ENCODE measurements around the gene GNAS.

The GNAS gene

GRCh38 chr20:58837717-58838116, 14.8 kb upstream of the GNAS start:
- Histone ChIP-seq H3K36me3 (replicated peaks) (no peaks in the 10 kb centered on the region), H3K27me3 (ENCODE audit: low read depth) (peaks cover 47% of the 10 kb centered on the region), H3K9me3 (no peaks in the 10 kb centered on the region), H3K4me3 (no peak overlapping the region), H3K4me1 (no peaks in the 10 kb centered on the region)
- DNase-seq (ENCODE audit: low spot score in 2 of 2), result no peak
- in situ Hi-C loops (cut with MboI; ENCODE audit: low sequenced_read_pairs), result loop anchor here (5.0 to 10.0 kb wide), 2 partner anchors 355 to 593 kb away; no protein-coding TSS in a partner anchor

GRCh38 chr20:58838174-58838573, 14.3 kb upstream of the GNAS start:
- Histone ChIP-seq H3K9me3 (no peaks in the 10 kb centered on the region), H3K4me3 (no peak overlapping the region), H3K36me3 (replicated peaks) (no peaks in the 10 kb centered on the region), H3K4me1 (no peaks in the 10 kb centered on the region), H3K27me3 (ENCODE audit: low read depth) (peaks cover 45% of the 10 kb centered on the region)
- no peak for DNase-seq (ENCODE audit: low spot score in 2 of 2)
- in situ Hi-C loops (cut with MboI; ENCODE audit: low sequenced_read_pairs), result loop anchor here (5.0 to 10.0 kb wide), 2 partner anchors 356 to 593 kb away; no protein-coding TSS in a partner anchor

- peaks cover 51% of the 10 kb centered on the region for H3K27me3 ChIP-seq (ENCODE audit: low read depth)
- in situ Hi-C loops (cut with MboI; ENCODE audit: low sequenced_read_pairs), result loop anchor here (5.0 to 10.0 kb wide), 2 partner anchors 357 to 595 kb away; no protein-coding TSS in a partner anchor
- H3K4me1 ChIP-seq, result no peaks in the 10 kb centered on the region
- no peaks in the 10 kb centered on the region for H3K36me3 ChIP-seq (replicated peaks)
- H3K4me3 ChIP-seq, result 0 out of 2 replicates have a peak overlapping the region, but pooled peaks have one; percentile 8
- DNase-seq (ENCODE audit: low spot score in 2 of 2), result peak; percentile 49 to 86
- no peaks in the 10 kb centered on the region for H3K9me3 ChIP-seq
These were observed 13.0 kb upstream of the GNAS start for GRCh38 chr20:58839474-58839874.

GRCh38 chr20:58839991-58840747, 12.3 kb upstream of the GNAS start:
- Histone ChIP-seq H3K27me3 (ENCODE audit: low read depth) (peaks cover 49% of the 10 kb centered on the region), H3K4me1 (no peaks in the 10 kb centered on the region), H3K36me3 (replicated peaks) (no peaks in the 10 kb centered on the region), H3K4me3 (no peak overlapping the region), H3K9me3 (no peaks in the 10 kb centered on the region)
- in situ Hi-C loops (cut with MboI; ENCODE audit: low sequenced_read_pairs), result loop anchor here (5.0 to 10.0 kb wide), 2 partner anchors 358 to 595 kb away; no protein-coding TSS in a partner anchor
- no peak for DNase-seq (ENCODE audit: low spot score in 2 of 2)

GRCh38 chr20:58840816-58841538, 11.5 kb upstream of the GNAS start:
- Histone ChIP-seq H3K4me3 (no peak overlapping the region), H3K27me3 (ENCODE audit: low read depth) (peaks cover 52% of the 10 kb centered on the region), H3K4me1 (no peaks in the 10 kb centered on the region), H3K9me3 (no peaks in the 10 kb centered on the region), H3K36me3 (replicated peaks) (no peaks in the 10 kb centered on the region)
- in situ Hi-C loops (cut with MboI; ENCODE audit: low sequenced_read_pairs), result no loop called here
- no peak for DNase-seq (ENCODE audit: low spot score in 2 of 2)

GRCh38 chr20:58841539-58842264, 10.8 kb upstream of the GNAS start:
- Histone ChIP-seq H3K4me3 (no peak overlapping the region), H3K27me3 (ENCODE audit: low read depth) (peaks cover 60% of the 10 kb centered on the region), H3K36me3 (replicated peaks) (no peaks in the 10 kb centered on the region), H3K9me3 (no peaks in the 10 kb centered on the region), H3K4me1 (no peaks in the 10 kb centered on the region)
- no peak for DNase-seq (ENCODE audit: low spot score in 2 of 2)
- in situ Hi-C loops (cut with MboI; ENCODE audit: low sequenced_read_pairs), result no loop called here

GRCh38 chr20:58842276-58842675, 10.2 kb upstream of the GNAS start:
- Histone ChIP-seq H3K36me3 (replicated peaks) (no peaks in the 10 kb centered on the region), H3K27me3 (ENCODE audit: low read depth) (peaks cover 60% of the 10 kb centered on the region)
- in situ Hi-C loops (cut with MboI; ENCODE audit: low sequenced_read_pairs), result no loop called here

GRCh38 chr20:58843128-58843556, 9.4 kb upstream of the GNAS start:
- no peak for DNase-seq (ENCODE audit: low spot score in 2 of 2)
- Histone ChIP-seq H3K4me1 (no peaks in the 10 kb centered on the region), H3K4me3 (no peak overlapping the region), H3K9me3 (no peaks in the 10 kb centered on the region), H3K36me3 (replicated peaks) (no peaks in the 10 kb centered on the region), H3K27me3 (ENCODE audit: low read depth) (peaks cover 66% of the 10 kb centered on the region)
- in situ Hi-C loops (cut with MboI; ENCODE audit: low sequenced_read_pairs), result no loop called here

More at GRCh38 chr20:58842276-58842675, 10.2 kb upstream of the GNAS start:
- H3K4me3 ChIP-seq, result no peak overlapping the region
- H3K9me3 ChIP-seq, result no peaks in the 10 kb centered on the region
- DNase-seq (ENCODE audit: low spot score in 2 of 2), result no peak
- no peaks in the 10 kb centered on the region for H3K4me1 ChIP-seq

- no peaks in the 10 kb centered on the region for H3K9me3 ChIP-seq
- H3K4me1 ChIP-seq, result no peaks in the 10 kb centered on the region
- H3K4me3 ChIP-seq, result no peak overlapping the region
- peaks cover 52% of the 10 kb centered on the region for H3K27me3 ChIP-seq (ENCODE audit: low read depth)
- no peaks in the 10 kb centered on the region for H3K36me3 ChIP-seq (replicated peaks)
- no peak for DNase-seq (ENCODE audit: low spot score in 2 of 2)
- in situ Hi-C loops (cut with MboI; ENCODE audit: low sequenced_read_pairs), result no loop called here
These were observed 6.8 kb upstream of the GNAS start for GRCh38 chr20:58845706-58846105.

- Histone ChIP-seq H3K27me3 (ENCODE audit: low read depth) (peaks cover 38% of the 10 kb centered on the region), H3K9me3 (no peaks in the 10 kb centered on the region), H3K36me3 (replicated peaks) (no peaks in the 10 kb centered on the region), H3K4me3 (no peak overlapping the region), H3K4me1 (no peaks in the 10 kb centered on the region)
- in situ Hi-C loops (cut with MboI; ENCODE audit: low sequenced_read_pairs), result no loop called here
- DNase-seq (ENCODE audit: low spot score in 2 of 2), result no peak
These were observed 5.1 kb upstream of the GNAS start for GRCh38 chr20:58847463-58847862.

GRCh38 chr20:58850693-58851174, 1.8 kb upstream of the GNAS start, which contains the start of gene GNAS-AS1:
Gene GNAS-AS1 (minus strand): TSS chr20:58850902.
- H3K4me3 ChIP-seq, result no peak within 1 kb of the TSS
- in situ Hi-C loops (cut with MboI; ENCODE audit: low sequenced_read_pairs), result loop anchor here (25.0 kb wide), 2 partner anchors 362 to 612 kb away; no protein-coding TSS in a partner anchor
- H3K4me1 ChIP-seq, result no peaks in the 10 kb centered on the region
- H3K27me3 ChIP-seq (ENCODE audit: low read depth), result peaks cover 16% of the 10 kb centered on the region; the same call in 1 of the 2 replicates
- H3K9me3 ChIP-seq, result no peaks in the 10 kb centered on the region
- no peak for DNase-seq (ENCODE audit: low spot score in 2 of 2)
- no peaks in the 10 kb centered on the region for H3K36me3 ChIP-seq (replicated peaks)

GRCh38 chr20:58851221-58851968, 1.1 kb upstream of the GNAS start:
- no peak for DNase-seq (ENCODE audit: low spot score in 2 of 2)
- no peaks in the 10 kb centered on the region for H3K4me1 ChIP-seq
- H3K9me3 ChIP-seq, result no peaks in the 10 kb centered on the region
- peaks cover 10% of the 10 kb centered on the region; the same call in 1 of the 2 replicates for H3K27me3 ChIP-seq (ENCODE audit: low read depth)
- H3K4me3 ChIP-seq, result no peak overlapping the region
- in situ Hi-C loops (cut with MboI; ENCODE audit: low sequenced_read_pairs), result loop anchor here (25.0 kb wide), 2 partner anchors 361 to 611 kb away; no protein-coding TSS in a partner anchor
- H3K36me3 ChIP-seq (replicated peaks), result no peaks in the 10 kb centered on the region
